ENCODE results near the gene TBC1D24.

DNA sequence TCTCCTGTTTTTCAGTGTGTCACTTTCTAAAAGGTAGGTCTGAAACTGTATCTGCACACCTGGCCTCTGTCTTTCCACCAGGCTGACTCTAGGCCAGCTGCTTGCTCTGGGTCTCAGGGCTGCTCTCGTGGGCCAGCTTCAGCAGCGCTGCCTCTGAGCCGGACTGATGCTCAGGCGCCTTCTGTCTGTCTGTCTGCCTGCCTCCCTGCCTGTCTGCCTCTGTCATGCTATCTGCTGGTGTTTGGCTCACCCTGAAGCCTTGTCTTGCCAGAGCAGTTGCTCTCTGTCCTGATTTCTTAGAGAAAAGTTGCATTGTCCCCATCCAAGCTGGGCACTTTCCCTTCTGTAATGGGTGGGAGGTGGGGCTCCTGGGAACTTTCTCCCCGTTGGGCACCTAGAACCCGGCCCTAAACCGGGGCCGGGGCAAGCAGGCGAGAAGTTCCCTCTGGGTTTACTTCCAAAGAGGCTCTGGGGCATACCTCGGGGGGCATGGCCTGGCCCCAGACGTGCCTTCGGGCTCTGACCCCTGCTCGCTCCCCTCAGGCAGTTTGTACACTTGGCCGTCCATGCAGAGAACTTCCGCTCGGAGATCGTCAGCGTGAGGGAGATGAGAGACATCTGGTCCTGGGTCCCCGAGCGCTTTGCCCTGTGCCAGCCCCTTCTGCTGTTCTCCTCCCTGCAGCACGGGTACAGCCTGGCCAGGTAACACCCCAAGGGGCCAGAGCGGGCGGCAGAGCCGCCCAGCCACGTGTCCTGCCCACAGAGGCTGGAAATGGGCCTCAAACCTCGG is 23.0 kb downstream of the TBC1D24 start:
- TF ChIP-seq, protein P1, sequence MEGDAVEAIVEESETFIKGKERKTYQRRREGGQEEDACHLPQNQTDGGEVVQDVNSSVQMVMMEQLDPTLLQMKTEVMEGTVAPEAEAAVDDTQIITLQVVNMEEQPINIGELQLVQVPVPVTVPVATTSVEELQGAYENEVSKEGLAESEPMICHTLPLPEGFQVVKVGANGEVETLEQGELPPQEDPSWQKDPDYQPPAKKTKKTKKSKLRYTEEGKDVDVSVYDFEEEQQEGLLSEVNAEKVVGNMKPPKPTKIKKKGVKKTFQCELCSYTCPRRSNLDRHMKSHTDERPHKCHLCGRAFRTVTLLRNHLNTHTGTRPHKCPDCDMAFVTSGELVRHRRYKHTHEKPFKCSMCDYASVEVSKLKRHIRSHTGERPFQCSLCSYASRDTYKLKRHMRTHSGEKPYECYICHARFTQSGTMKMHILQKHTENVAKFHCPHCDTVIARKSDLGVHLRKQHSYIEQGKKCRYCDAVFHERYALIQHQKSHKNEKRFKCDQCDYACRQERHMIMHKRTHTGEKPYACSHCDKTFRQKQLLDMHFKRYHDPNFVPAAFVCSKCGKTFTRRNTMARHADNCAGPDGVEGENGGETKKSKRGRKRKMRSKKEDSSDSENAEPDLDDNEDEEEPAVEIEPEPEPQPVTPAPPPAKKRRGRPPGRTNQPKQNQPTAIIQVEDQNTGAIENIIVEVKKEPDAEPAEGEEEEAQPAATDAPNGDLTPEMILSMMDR (IDR thresholded peaks at IDR 0.05 in 4 of 5, conservative IDR thresholded peaks at IDR 0.05 in 1 of 5): no peak
- TF ChIP-seq POLR2A (IDR thresholded peaks at IDR 0.05): no peak
